Left ventricle myocardium inferior (tissue), 1 donor: Measurements from ENCODE around the gene CACNB1. TPM values are rescaled to one million over a fixed set of nuclear protein-coding genes. Genes with fewer than 3 reads are reported as not detected.
"Not testable (repeated sequence)": the region's sequence is repeated elsewhere in the genome, so short reads cannot be mapped to it uniquely, and the experiment has no call there.

ENCODE experiments used
- DNase-seq: peaks from one replicate; pipeline ENCODE4 v3.0.0-alpha.2; 2020
- H3K27ac ChIP-seq: fragments of 200-600 bp; replicated peaks from 2 replicates; pipeline ENCODE4 v1.8.0; 2021
- H3K27me3 ChIP-seq: fragments of 200-600 bp; 2 replicates; pipeline ENCODE4 v1.8.0; 2021; ENCODE audit warnings: low read depth
- H3K36me3 ChIP-seq: fragments of 200-600 bp; 2 replicates; pipeline ENCODE4 v1.8.0; 2021
- H3K4me1 ChIP-seq: fragments of 200-600 bp; 2 replicates; pipeline ENCODE4 v1.8.0; 2021
- H3K4me3 ChIP-seq: fragments of 200-600 bp; 2 replicates; pipeline ENCODE4 v1.8.0; 2021; ENCODE audit warnings: mild to moderate bottlenecking, moderate library complexity
- H3K9me3 ChIP-seq: fragments of 200-600 bp; replicated peaks from 2 replicates; pipeline ENCODE4 v1.8.0; 2021
- intact Hi-C: fragments of 100-400 bp; cut with micrococcal nuclease; formaldehyde crosslinking; loops from one replicate; pipeline ENCODE4 v1.11.0; 2022
- total RNA-seq: library from RNA; stranded (reverse); fragmentation: NEBNext Ultra II Directional; extraction: Animal tissue kit (Norgen Biotek cat#: 25700); gene quantifications from one replicate; pipeline ENCODE4 v1.2.1, GENCODE V29; 2021
- TF ChIP-seq, protein P1 (sequence below): fragments of 200-600 bp; IDR thresholded peaks from 2 replicates; pipeline ENCODE4 v1.8.0; 2021; ENCODE audit warnings: antibody characterized with exemption, mild to moderate bottlenecking, borderline replicate concordance
- donor health status: DM: no; HTN: yes; CAD: no; lungs with severe emphysema.

CACNB1 gene
- total RNA-seq, 1 donor from 2014 or later: 3.7 TPM

DNA sequence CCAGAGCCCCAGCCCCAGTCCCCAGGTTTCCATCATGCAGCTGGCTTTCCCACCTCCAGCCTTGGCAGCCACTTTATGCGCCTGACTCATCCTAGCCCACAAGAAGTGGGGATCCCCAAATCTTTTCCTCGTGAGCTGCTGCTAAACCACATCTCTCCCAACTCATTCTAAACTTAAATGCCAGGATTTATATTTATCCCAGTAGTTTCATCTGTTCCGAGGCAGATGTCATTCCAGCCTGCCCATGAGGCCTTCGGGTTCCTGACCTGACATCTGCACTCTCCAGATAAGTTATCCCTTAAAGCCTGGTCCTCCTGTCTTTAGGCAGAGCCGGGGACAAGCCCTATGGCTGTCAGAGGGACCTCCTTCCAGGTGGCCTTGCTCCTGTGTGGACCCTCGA is 62.6 kb downstream of the CACNB1 start:
- Histone ChIP-seq H3K4me3 (no peak overlapping the region), H3K9me3 (no peaks in the 10 kb centered on the region), H3K27ac (peak overlapping the region; percentile 46), H3K4me1 (peaks cover 27% of the 10 kb centered on the region), H3K36me3 (no peaks in the 10 kb centered on the region), H3K27me3 (no peaks in the 10 kb centered on the region)
- no peak for DNase-seq
- TF ChIP-seq, protein P1, sequence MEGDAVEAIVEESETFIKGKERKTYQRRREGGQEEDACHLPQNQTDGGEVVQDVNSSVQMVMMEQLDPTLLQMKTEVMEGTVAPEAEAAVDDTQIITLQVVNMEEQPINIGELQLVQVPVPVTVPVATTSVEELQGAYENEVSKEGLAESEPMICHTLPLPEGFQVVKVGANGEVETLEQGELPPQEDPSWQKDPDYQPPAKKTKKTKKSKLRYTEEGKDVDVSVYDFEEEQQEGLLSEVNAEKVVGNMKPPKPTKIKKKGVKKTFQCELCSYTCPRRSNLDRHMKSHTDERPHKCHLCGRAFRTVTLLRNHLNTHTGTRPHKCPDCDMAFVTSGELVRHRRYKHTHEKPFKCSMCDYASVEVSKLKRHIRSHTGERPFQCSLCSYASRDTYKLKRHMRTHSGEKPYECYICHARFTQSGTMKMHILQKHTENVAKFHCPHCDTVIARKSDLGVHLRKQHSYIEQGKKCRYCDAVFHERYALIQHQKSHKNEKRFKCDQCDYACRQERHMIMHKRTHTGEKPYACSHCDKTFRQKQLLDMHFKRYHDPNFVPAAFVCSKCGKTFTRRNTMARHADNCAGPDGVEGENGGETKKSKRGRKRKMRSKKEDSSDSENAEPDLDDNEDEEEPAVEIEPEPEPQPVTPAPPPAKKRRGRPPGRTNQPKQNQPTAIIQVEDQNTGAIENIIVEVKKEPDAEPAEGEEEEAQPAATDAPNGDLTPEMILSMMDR: no peak
- intact Hi-C loops: no loop called here

DNA sequence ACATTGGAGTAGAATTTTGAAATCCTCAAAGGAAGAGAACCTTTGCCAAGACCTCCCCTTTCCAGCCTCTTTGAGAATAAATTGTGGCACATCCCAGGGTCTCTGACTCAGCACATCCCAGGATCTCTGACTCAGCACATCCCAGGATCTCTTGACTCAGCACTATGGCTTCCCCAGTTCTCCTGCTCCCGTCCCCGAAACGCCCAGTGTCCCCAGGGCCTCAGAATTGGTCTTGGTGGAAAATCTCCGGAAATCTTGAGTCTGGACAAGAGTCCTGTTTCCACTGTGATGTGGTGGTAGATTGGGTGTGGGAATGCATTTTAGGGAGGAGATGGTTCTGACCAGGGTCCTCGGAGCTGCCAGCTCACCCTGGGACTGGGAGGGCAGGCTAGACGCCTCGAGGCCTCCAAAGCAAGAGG is 65.3 kb downstream of the CACNB1 start:
- Histone ChIP-seq H3K36me3 (no peaks in the 10 kb centered on the region), H3K9me3 (no peaks in the 10 kb centered on the region), H3K27ac (peak overlapping the region; percentile 66), H3K4me3 (no peak overlapping the region), H3K4me1 (peaks cover 22% of the 10 kb centered on the region), H3K27me3 (peaks cover 4% of the 10 kb centered on the region)
- TF ChIP-seq, protein P1: no peak
- no peak for DNase-seq
- intact Hi-C loops: no loop called here

DNA sequence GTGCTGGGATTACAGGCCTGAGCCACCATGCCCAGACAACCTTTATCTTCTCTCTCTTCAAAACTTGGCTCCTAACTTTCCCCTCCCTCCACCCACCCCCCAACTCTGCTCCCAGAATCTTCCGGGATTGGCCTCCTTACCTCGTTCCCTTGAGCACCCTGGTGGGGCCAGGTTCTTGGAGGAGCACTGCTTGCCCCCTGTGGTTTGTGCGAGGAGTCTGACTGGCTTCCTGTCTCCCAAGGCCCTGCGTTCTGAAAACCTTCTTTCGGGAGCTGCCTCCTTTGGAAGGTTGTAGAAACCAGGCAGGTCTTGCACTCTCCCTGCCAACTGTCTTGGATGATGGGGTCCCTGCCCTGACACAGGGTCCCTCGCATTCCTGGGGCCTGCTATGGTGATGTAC is 65.9 kb downstream of the CACNB1 start:
- Histone ChIP-seq H3K27ac (peak overlapping the region; percentile 66), H3K9me3 (no peaks in the 10 kb centered on the region), H3K27me3 (peaks cover 4% of the 10 kb centered on the region), H3K4me3 (no peak overlapping the region), H3K36me3 (no peaks in the 10 kb centered on the region), H3K4me1 (peaks cover 19% of the 10 kb centered on the region)
- TF ChIP-seq, protein P1: no peak
- intact Hi-C loops: no loop called here
- DNase-seq: no peak

DNA sequence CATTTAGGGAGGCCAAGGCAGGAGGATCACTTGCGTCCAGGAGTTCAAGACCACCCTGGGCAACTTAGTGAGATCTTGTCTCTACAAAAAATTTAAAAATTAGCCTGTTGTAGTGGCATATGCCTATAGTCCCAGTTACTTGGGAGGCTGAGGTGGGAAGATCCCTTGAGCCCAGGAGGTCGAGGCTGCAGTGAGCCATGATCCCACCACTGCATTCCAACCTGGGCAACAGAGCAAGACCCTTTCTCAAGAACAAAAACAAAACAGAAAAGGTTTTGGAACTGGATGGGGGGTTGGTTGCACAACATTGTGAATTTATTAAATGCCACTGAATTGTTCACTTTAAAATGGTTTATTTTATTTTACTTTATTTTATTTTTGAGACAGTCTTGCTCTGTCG is 67.3 kb downstream of the CACNB1 start:
- peaks cover 4% of the 10 kb centered on the region for H3K27me3 ChIP-seq
- H3K27ac ChIP-seq: peak overlapping the region; percentile 66
- H3K36me3 ChIP-seq: no peaks in the 10 kb centered on the region
- intact Hi-C loops: no loop called here
- no peak overlapping the region for H3K4me3 ChIP-seq
- TF ChIP-seq, protein P1: no peak
- H3K9me3 ChIP-seq: no peaks in the 10 kb centered on the region
- DNase-seq: no peak
- H3K4me1 ChIP-seq: peaks cover 19% of the 10 kb centered on the region

DNA sequence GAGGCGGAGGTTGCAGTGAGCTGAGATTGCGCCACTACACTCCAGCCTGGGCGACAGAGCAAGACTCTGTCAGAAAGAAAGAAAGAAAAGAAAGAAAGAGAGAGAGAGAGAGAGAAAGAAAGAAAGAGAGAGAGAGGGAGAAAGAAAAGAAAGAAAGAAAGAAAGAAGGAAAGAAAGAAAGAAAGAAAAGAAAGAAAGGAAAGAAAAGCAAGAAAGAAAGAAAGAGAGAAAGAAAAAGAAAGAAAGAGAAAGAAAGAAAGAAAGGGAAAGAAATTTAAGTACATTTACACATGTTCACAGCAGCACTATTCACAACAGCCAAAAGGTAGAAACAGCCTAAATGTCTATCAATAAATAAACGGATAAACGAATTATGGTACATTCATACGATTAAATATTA is 67.9 kb downstream of the CACNB1 start:
- peaks cover 19% of the 10 kb centered on the region for H3K4me1 ChIP-seq
- DNase-seq, H3K27ac ChIP-seq, H3K4me3 ChIP-seq, H3K36me3 ChIP-seq, H3K9me3 ChIP-seq, H3K27me3 ChIP-seq, intact Hi-C loops: not testable (repeated sequence)

DNA sequence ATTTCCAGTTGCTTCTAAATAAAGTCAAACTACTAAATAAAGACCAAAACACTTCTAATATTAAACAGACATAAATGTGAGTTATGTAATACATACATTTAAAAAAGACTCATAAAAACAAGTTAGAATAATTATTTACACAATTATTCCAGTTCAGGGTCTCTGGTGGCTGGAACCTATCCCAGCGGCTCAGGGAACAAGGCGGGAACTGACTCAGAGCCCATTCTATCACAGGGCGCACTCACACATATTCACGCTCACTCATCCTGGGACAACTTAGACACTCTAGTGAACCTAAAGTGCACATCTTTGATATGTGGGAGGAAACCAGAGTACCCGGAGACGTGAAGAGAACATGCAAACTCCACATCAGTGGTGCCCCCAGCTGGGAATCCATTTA is 71.0 kb downstream of the CACNB1 start:
- H3K27ac ChIP-seq: no peak overlapping the region
- intact Hi-C loops: no loop called here
- TF ChIP-seq, protein P1: no peak
- H3K4me1 ChIP-seq: peaks cover 6% of the 10 kb centered on the region
- H3K9me3 ChIP-seq: no peaks in the 10 kb centered on the region
- H3K27me3 ChIP-seq: peaks cover 4% of the 10 kb centered on the region
- H3K36me3 ChIP-seq: no peaks in the 10 kb centered on the region
- DNase-seq: no peak
- H3K4me3 ChIP-seq: no peak overlapping the region
